ENCODE results near the gene MAPK8IP1.
A peak's percentile ranks its signal among the peaks of the same experiment; 100 is the strongest.

MAPK8IP1 gene

DNA sequence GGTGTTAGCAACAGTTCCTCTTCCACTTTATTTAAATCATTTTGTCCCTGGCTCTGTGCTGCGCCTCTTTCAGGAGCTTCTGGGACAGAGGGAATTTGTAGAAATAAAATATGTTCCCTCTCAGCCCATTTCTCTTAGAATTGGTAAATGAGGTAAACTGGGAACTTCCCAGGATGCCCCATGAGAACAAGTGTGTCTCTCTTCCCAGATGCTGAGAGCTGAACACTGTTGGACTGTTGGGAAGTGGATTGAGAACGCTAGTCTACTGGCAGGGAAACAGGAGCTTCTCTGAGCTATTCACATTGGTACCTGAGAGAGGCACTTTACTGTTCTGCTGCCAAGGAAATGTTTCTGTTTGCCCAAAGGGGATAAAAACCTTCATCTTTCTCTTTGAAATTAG is 34.2 kb upstream of the MAPK8IP1 start:
- Histone ChIP-seq H3K36me3 (ENCODE audit: control insufficient read depth, insufficient read depth, low read length) (peaks cover 4% of the 10 kb centered on the region), H3K9me3 (ENCODE audit: control insufficient read depth, insufficient read depth, low read length) (no peaks in the 10 kb centered on the region), H3K4me3 (ENCODE audit: low read depth, low read length) (no peak overlapping the region), H3K9ac (ENCODE audit: low read depth, low read length) (no peak overlapping the region), H3K4me1 (ENCODE audit: control insufficient read depth, insufficient read depth, low read length) (peaks cover 48% of the 10 kb centered on the region), H3K27ac (ENCODE audit: low read depth, low read length) (no peak overlapping the region), H3K27me3 (ENCODE audit: control insufficient read depth, insufficient read depth, low read length) (peaks cover 7% of the 10 kb centered on the region)

DNA sequence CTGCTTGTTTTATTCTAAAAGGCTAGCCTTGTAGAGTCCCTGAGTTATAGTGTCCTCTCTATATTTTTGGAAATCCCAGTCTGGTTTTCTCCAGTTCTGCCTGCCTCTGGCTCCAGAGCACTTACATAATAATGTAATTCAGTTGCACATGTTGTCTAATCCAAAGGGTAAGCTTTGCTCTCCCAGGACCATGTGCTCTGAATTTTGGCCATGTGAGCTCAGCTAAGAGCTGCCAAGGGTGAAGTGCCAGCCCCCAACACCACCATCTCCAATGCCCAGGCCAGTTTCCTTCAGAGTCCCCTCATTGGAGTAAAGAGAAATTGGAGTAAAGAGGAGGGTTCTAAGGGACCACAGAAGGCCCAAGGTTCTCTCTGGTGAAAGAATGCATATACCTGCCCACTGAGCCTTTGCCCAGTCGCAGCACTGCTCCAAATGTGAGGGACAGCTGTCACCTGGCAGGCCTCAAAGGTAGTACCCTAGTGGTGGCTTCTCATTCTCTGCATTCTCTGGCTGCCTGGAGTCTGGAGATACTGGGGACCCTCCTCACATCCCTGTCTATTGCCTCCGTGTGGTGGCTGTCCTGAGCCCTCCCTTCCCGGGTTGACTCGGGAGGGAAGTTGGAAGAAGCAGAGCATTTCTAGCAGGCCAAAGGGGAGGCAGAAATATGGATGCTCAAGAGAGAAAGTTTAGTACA is 33.3 kb upstream of the MAPK8IP1 start:
- peak overlapping the region; percentile 56 for H3K27ac ChIP-seq (ENCODE audit: low read depth, low read length)
- H3K9ac ChIP-seq (ENCODE audit: low read depth, low read length) = no peak overlapping the region
- no peaks in the 10 kb centered on the region; the same call in 1 of the 2 replicates for H3K27me3 ChIP-seq (ENCODE audit: control insufficient read depth, insufficient read depth, low read length)
- H3K9me3 ChIP-seq (ENCODE audit: control insufficient read depth, insufficient read depth, low read length) = no peaks in the 10 kb centered on the region
- H3K4me3 ChIP-seq (ENCODE audit: low read depth, low read length) = no peak overlapping the region
- H3K4me1 ChIP-seq (ENCODE audit: control insufficient read depth, insufficient read depth, low read length) = peaks cover 48% of the 10 kb centered on the region
- peaks cover 8% of the 10 kb centered on the region for H3K36me3 ChIP-seq (ENCODE audit: control insufficient read depth, insufficient read depth, low read length)

DNA sequence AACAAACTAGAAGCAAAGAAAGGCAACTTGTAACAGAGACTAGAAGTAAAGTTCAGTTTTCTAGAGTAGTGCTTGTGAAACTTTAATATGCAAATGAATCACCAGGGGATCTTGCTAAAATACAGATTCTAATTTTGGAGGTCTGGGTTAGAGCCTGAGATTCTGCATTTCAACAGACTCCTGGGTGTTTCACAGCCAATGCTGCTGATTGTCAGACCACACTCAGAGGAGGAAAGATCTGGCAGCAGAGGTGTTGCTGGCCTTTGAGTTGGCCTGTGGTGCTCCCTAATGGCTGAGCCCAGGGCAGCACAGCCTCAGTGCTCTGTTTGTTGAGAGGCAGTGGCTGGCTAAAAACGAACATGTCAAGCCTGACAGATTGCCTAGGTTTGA is 32.7 kb upstream of the MAPK8IP1 start:
- Histone ChIP-seq H3K36me3 (ENCODE audit: control insufficient read depth, insufficient read depth, low read length) (peaks cover 13% of the 10 kb centered on the region), H3K4me3 (ENCODE audit: low read depth, low read length) (no peak overlapping the region), H3K9ac (ENCODE audit: low read depth, low read length) (no peak overlapping the region), H3K9me3 (ENCODE audit: control insufficient read depth, insufficient read depth, low read length) (no peaks in the 10 kb centered on the region), H3K27me3 (ENCODE audit: control insufficient read depth, insufficient read depth, low read length) (no peaks in the 10 kb centered on the region; the same call in 1 of the 2 replicates), H3K4me1 (ENCODE audit: control insufficient read depth, insufficient read depth, low read length) (peaks cover 48% of the 10 kb centered on the region), H3K27ac (ENCODE audit: low read depth, low read length) (peak overlapping the region; percentile 56)

GRCh38 chr11:45853332-45854219 is 31.9 kb upstream of the MAPK8IP1 start:
- Histone ChIP-seq H3K27ac (ENCODE audit: low read depth, low read length) (no peak overlapping the region), H3K4me1 (ENCODE audit: control insufficient read depth, insufficient read depth, low read length) (peaks cover 48% of the 10 kb centered on the region), H3K27me3 (ENCODE audit: control insufficient read depth, insufficient read depth, low read length) (no peaks in the 10 kb centered on the region; the same call in 1 of the 2 replicates), H3K4me3 (ENCODE audit: low read depth, low read length) (no peak overlapping the region), H3K9ac (ENCODE audit: low read depth, low read length) (no peak overlapping the region), H3K9me3 (ENCODE audit: control insufficient read depth, insufficient read depth, low read length) (no peaks in the 10 kb centered on the region), H3K36me3 (ENCODE audit: control insufficient read depth, insufficient read depth, low read length) (peaks cover 18% of the 10 kb centered on the region)

DNA sequence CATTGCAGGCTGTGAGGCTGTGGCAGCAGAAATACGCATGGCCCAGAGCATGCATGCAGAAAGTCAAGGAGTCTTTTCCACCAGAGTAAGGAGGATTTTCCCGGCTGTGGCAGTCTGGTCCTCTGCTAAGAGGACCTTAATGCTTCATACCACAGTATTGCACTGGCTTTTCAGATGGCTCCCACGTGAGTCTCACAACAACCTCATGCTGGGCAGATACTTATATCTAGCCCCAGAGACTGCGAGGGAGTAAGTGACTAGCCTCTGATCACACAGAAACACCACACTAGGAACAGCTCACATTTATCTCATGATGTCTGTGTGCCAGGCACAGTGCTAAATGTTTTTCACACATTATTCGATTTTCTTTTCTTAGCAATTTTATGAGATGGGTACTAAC is 30.1 kb upstream of the MAPK8IP1 start:
- Histone ChIP-seq H3K27ac (ENCODE audit: low read depth, low read length) (peak overlapping the region; percentile 37), H3K36me3 (ENCODE audit: control insufficient read depth, insufficient read depth, low read length) (peaks cover 21% of the 10 kb centered on the region), H3K27me3 (ENCODE audit: control insufficient read depth, insufficient read depth, low read length) (no peaks in the 10 kb centered on the region), H3K9ac (ENCODE audit: low read depth, low read length) (no peak overlapping the region; the same call in 1 of the 2 replicates), H3K4me3 (ENCODE audit: low read depth, low read length) (no peak overlapping the region), H3K9me3 (ENCODE audit: control insufficient read depth, insufficient read depth, low read length) (no peaks in the 10 kb centered on the region), H3K4me1 (ENCODE audit: control insufficient read depth, insufficient read depth, low read length) (peaks cover 54% of the 10 kb centered on the region)

DNA sequence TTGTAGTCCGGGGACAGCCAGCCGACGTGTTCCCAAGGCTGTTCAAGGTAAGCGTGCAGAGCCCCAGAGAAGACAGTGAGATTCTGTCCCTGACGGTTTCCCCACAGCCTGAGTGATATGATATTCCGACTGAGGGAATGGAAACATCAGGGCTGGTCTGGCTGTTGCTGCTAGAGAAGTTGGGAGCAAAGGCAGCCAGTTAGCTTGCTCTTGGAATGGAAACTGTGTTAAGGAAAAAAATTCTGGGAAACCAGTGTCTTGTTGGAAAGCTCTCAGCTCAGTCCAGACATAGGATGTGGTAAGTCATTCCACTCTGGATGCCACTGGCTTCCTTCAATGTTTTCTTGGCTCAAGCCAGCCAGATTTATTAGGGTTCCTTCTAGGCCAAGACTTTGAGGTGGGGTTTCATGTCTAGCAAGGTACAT is 29.4 kb upstream of the MAPK8IP1 start:
- peaks cover 54% of the 10 kb centered on the region for H3K4me1 ChIP-seq (ENCODE audit: control insufficient read depth, insufficient read depth, low read length)
- no peak overlapping the region for H3K27ac ChIP-seq (ENCODE audit: low read depth, low read length)

DNA sequence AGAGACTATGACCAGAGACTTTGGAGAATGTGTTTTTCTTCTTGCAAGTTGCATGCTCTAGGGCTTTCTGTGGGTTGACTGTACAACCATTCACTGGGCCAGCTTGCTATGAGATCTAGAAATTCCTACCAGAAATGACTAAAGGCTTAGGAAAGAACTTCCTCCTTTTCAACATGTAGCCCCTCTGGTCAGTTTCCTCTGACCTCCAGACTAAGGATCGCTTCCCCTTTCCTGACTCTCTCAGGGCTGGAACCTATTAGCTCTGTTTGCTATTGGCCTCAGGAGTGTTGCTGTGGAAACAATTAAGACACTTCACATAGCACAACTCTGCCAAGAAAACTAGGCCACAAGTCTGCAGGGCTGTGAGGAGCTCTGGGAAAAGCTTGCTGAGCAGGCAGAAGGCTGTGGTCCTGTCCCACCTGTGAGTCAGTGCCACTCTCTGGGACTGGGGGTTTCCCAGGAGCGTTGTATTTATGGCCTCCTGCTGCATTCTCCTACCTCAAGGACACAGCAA is 27.4 kb upstream of the MAPK8IP1 start:
- Histone ChIP-seq H3K27me3 (ENCODE audit: control insufficient read depth, insufficient read depth, low read length) (no peaks in the 10 kb centered on the region), H3K36me3 (ENCODE audit: control insufficient read depth, insufficient read depth, low read length) (peaks cover 47% of the 10 kb centered on the region), H3K9me3 (ENCODE audit: control insufficient read depth, insufficient read depth, low read length) (no peaks in the 10 kb centered on the region), H3K4me3 (ENCODE audit: low read depth, low read length) (no peak overlapping the region), H3K27ac (ENCODE audit: low read depth, low read length) (peak overlapping the region; percentile 7), H3K4me1 (ENCODE audit: control insufficient read depth, insufficient read depth, low read length) (peaks cover 40% of the 10 kb centered on the region), H3K9ac (ENCODE audit: low read depth, low read length) (no peak overlapping the region)

More for the DNA sequence above, 29.4 kb upstream of the MAPK8IP1 start:
- no peak overlapping the region for H3K9ac ChIP-seq (ENCODE audit: low read depth, low read length)
- no peaks in the 10 kb centered on the region for H3K9me3 ChIP-seq (ENCODE audit: control insufficient read depth, insufficient read depth, low read length)
- H3K36me3 ChIP-seq (ENCODE audit: control insufficient read depth, insufficient read depth, low read length) = peaks cover 27% of the 10 kb centered on the region
- no peak overlapping the region for H3K4me3 ChIP-seq (ENCODE audit: low read depth, low read length)
- no peaks in the 10 kb centered on the region for H3K27me3 ChIP-seq (ENCODE audit: control insufficient read depth, insufficient read depth, low read length)

DNA sequence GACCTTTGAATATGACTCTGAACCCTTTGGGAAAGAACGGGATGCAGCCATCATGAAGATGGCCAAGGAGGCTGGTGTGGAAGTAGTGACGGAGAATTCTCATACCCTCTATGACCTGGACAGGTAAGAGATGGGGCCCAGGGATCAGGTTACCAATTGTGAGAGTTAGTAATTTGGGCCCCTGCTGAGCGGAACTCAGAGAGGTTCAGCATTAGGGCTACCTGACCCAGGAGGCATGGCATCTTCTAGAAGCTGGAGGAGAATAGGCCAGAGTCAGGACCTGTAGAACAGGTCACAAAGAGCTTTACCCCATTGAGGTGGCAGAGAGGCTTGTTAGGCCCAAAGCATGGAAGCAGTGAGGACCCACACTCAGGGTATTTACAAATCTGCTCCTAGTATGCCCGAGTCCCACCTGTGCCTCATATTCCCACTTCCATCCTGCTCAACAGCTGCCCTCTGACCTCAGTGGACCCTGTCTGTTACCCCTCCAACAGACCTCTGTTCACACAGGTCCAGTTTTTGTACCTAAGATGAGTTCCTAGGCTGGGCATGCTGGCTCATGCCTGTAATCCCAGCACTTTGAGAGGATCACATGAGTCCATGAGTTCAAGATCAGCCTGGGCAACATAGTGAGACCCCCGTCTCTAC is 26.6 kb upstream of the MAPK8IP1 start:
- Histone ChIP-seq H3K27me3 (ENCODE audit: control insufficient read depth, insufficient read depth, low read length) (no peaks in the 10 kb centered on the region), H3K36me3 (ENCODE audit: control insufficient read depth, insufficient read depth, low read length) (peaks cover 55% of the 10 kb centered on the region), H3K27ac (ENCODE audit: low read depth, low read length) (no peak overlapping the region), H3K4me3 (ENCODE audit: low read depth, low read length) (no peak overlapping the region), H3K9me3 (ENCODE audit: control insufficient read depth, insufficient read depth, low read length) (no peaks in the 10 kb centered on the region), H3K4me1 (ENCODE audit: control insufficient read depth, insufficient read depth, low read length) (peaks cover 32% of the 10 kb centered on the region), H3K9ac (ENCODE audit: low read depth, low read length) (no peak overlapping the region)

GRCh38 chr11:45859661-45860140 is 25.8 kb upstream of the MAPK8IP1 start:
- peaks cover 61% of the 10 kb centered on the region for H3K36me3 ChIP-seq (ENCODE audit: control insufficient read depth, insufficient read depth, low read length)
- H3K27ac ChIP-seq (ENCODE audit: low read depth, low read length) = no peak overlapping the region
- H3K4me1 ChIP-seq (ENCODE audit: control insufficient read depth, insufficient read depth, low read length) = peaks cover 26% of the 10 kb centered on the region
- H3K4me3 ChIP-seq (ENCODE audit: low read depth, low read length) = no peak overlapping the region
- H3K9me3 ChIP-seq (ENCODE audit: control insufficient read depth, insufficient read depth, low read length) = no peaks in the 10 kb centered on the region
- no peak overlapping the region for H3K9ac ChIP-seq (ENCODE audit: low read depth, low read length)
- no peaks in the 10 kb centered on the region for H3K27me3 ChIP-seq (ENCODE audit: control insufficient read depth, insufficient read depth, low read length)

DNA sequence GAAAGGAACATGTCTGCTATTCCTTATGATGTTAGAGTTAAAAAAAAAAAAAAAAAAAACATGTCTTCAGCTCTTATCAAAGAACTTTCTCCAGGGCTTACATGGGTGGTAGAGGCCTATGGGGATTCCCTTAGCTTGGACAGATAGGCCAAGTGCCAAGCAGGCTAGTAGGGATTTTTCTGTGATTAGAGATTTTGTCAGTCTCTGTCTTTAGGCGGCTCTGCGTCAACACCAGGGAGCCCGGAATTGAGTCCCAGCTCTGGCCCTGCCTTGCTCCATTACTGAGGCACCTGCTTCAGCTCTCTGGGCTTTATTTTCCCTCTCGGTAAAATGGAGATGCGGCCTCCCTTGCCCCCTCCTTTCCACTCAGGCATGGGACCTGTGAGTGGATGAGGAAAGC is 25.1 kb upstream of the MAPK8IP1 start:
- no peak overlapping the region for H3K4me3 ChIP-seq (ENCODE audit: low read depth, low read length)
- H3K9ac ChIP-seq (ENCODE audit: low read depth, low read length) = no peak overlapping the region
- peaks cover 61% of the 10 kb centered on the region for H3K36me3 ChIP-seq (ENCODE audit: control insufficient read depth, insufficient read depth, low read length)
- no peak overlapping the region for H3K27ac ChIP-seq (ENCODE audit: low read depth, low read length)
- H3K27me3 ChIP-seq (ENCODE audit: control insufficient read depth, insufficient read depth, low read length) = no peaks in the 10 kb centered on the region
- H3K9me3 ChIP-seq (ENCODE audit: control insufficient read depth, insufficient read depth, low read length) = no peaks in the 10 kb centered on the region
- peaks cover 19% of the 10 kb centered on the region for H3K4me1 ChIP-seq (ENCODE audit: control insufficient read depth, insufficient read depth, low read length)

Measured in HUES48 (cell line).